ENCODE results near the gene CDC25A.

Gene CDC25A

GRCh38 chr3:48128774-48129173 lies 59.4 kb downstream of the CDC25A start:
- DNase-seq (ENCODE audit: low read depth in 2 of 2): no peak
- TF ChIP-seq, protein P1, sequence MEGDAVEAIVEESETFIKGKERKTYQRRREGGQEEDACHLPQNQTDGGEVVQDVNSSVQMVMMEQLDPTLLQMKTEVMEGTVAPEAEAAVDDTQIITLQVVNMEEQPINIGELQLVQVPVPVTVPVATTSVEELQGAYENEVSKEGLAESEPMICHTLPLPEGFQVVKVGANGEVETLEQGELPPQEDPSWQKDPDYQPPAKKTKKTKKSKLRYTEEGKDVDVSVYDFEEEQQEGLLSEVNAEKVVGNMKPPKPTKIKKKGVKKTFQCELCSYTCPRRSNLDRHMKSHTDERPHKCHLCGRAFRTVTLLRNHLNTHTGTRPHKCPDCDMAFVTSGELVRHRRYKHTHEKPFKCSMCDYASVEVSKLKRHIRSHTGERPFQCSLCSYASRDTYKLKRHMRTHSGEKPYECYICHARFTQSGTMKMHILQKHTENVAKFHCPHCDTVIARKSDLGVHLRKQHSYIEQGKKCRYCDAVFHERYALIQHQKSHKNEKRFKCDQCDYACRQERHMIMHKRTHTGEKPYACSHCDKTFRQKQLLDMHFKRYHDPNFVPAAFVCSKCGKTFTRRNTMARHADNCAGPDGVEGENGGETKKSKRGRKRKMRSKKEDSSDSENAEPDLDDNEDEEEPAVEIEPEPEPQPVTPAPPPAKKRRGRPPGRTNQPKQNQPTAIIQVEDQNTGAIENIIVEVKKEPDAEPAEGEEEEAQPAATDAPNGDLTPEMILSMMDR (IDR thresholded peaks at IDR 0.05; ENCODE audit: low read depth, low read length): no peak
- H3K4me3 ChIP-seq (replicated peaks in 1 of 2; ENCODE audit: low read depth in 2 of 2, low read length in 2 of 2): no peak overlapping the region

DNA sequence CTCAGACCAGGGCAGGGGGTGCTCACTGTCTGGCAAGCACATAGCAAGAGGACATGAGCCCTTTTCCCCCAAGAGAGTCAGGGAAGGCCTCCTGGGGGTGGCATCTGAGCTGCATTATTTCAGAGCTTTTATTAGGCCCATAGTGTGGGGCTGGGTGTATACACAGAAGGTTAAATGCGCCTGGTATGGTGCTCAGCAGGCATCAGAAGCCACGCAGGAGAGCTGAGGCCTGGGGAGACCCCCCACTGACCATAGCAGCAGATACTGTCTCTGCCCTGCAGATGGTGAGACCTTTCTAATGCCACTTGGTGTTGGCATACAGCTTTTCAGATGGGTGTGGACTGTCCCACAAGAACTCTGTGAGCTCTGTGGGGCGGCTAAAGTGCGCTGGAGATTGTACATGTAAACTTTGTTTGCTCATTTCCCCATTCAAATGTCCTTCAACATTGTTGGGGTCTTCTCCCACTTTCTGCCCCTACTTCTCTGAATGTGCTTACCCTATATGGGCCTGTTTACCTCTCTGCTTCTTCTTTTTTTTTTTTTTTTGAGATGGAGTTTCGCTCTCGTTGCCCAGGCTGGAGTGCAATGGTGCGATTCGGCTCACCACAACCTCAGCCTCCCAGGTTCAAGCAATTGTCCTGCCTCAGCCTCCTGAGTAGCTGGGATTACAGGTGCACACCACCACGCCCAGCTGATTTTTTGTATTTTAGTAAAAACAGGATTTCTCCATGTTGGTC lies 62.2 kb downstream of the CDC25A start:
- TF ChIP-seq, protein P1 (IDR thresholded peaks at IDR 0.05; ENCODE audit: low read depth, low read length): no peak
- DNase-seq (ENCODE audit: low read depth in 2 of 2): no peak
- H3K4me3 ChIP-seq (replicated peaks in 1 of 2; ENCODE audit: low read depth in 2 of 2, low read length in 2 of 2): no peak overlapping the region

GRCh38 chr3:48125013-48125705 lies 63.1 kb downstream of the CDC25A start:
- DNase-seq (ENCODE audit: low read depth in 2 of 2): peak; percentile 31 to 59
- TF ChIP-seq, protein P1 (IDR thresholded peaks at IDR 0.05; ENCODE audit: low read depth, low read length): no peak
- H3K4me3 ChIP-seq (replicated peaks in 1 of 2; ENCODE audit: low read depth in 2 of 2, low read length in 2 of 2): no peak overlapping the region

DNA sequence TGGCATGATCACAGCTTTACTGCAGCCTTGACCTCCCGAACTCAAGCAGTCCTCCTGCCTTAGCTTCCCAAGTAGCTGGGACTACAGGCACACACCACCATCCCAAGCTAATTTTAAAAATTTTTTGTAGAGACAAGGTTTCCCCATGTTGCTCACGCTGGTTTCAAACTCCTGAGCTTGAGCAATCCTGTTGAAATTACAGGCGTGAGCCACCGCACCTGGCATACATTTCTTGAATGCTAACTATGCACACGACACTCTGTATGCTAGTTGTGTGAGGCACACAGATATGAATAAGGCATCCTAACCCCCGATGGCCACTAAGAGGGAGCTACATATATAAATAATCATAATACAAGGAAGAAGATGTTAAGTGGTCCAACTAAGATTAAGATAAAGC lies 64.9 kb downstream of the CDC25A start:
- TF ChIP-seq, protein P1 (IDR thresholded peaks at IDR 0.05; ENCODE audit: low read depth, low read length): no peak
- DNase-seq (ENCODE audit: low read depth in 2 of 2): no peak
- no peak overlapping the region for H3K4me3 ChIP-seq (replicated peaks in 1 of 2; ENCODE audit: low read depth in 2 of 2, low read length in 2 of 2)

DNA sequence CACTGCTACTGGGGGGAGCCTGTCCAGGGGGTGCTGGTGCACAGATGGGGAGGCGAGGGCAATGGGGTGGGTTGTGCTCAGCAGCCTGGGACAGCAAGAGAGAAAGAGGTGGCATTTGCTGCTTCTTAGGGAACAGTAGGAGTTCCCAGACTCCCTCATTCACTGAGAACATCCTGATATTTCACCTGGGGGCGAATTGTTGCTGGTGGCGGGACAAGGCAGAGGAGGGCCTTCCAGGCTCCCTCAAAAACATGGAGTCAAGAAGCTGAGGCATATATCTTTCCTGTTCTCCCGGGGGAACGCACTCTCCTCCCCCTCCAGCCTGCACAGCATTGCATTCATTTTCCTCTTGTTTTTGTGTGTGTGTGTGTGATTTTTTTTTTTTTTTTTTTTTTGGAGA lies 65.7 kb downstream of the CDC25A start:
- no peak overlapping the region for H3K4me3 ChIP-seq (replicated peaks in 1 of 2; ENCODE audit: low read depth in 2 of 2, low read length in 2 of 2)
- DNase-seq (ENCODE audit: low read depth in 2 of 2): no peak
- TF ChIP-seq, protein P1 (IDR thresholded peaks at IDR 0.05; ENCODE audit: low read depth, low read length): no peak

- DNase-seq (ENCODE audit: low read depth in 2 of 2): no peak
- TF ChIP-seq, protein P1 (IDR thresholded peaks at IDR 0.05; ENCODE audit: low read depth, low read length): no peak
- no peak overlapping the region for H3K4me3 ChIP-seq (replicated peaks in 1 of 2; ENCODE audit: low read depth in 2 of 2, low read length in 2 of 2)
Measured at GRCh38 chr3:48120223-48120622, 68.0 kb downstream of the CDC25A start.

Measured in cardiac fibroblast (primary cell).